Smooth muscle cell of the umbilical artery (primary cell): ENCODE measurements around the gene LILRA1. TPM values are rescaled to one million over a fixed set of nuclear protein-coding genes. Genes with fewer than 3 reads are reported as not detected.

Experiments used
- total RNA-seq: library from RNA; depleted of rRNA; stranded (reverse); fragments of >200 nt; gene quantifications from 2 replicates; pipeline ENCODE4 v1.2.3, GENCODE V29; 2014

Gene LILRA1
- not detected in 2 replicates for total RNA-seq

GRCh38 chr19:54593445-54593844 is at the start of gene LILRA1:
LILRA1 (plus strand) TSS chr19:54593632; CDS start chr19:54594245, 613 bp downstream.

DNA sequence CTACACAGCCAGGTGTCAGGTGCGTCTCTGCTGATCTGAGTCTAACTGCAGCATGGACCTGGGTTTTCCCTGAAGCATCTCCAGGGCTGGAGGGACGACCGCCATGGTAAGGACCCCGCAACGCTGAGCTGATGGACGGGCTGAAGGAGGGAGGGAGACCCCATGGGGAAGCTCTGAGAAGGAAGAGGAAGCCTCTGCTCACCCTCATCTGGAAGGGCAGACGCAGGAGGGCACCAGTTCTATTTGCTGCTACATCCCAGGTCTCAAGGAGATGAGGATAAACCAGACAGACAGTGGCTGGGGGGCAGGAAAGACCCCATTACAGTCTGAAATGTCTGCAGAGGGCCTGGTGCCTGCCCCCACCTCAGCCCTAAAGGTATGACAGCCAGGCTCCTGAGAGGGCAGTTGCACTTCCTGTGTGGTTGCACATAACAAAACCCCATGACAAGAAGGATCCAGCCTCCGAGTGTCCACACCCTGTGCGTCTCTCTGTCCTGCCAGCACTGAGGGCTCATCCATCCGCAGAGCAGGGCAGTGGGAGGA is 20.0 kb upstream of the LILRA1 start, which contains the start of gene LILRA2:
LILRA2 (plus strand) TSS at position 461 of the 543 bp plus-strand sequence. CDS start 89 bp downstream, outside the sequence.

DNA sequence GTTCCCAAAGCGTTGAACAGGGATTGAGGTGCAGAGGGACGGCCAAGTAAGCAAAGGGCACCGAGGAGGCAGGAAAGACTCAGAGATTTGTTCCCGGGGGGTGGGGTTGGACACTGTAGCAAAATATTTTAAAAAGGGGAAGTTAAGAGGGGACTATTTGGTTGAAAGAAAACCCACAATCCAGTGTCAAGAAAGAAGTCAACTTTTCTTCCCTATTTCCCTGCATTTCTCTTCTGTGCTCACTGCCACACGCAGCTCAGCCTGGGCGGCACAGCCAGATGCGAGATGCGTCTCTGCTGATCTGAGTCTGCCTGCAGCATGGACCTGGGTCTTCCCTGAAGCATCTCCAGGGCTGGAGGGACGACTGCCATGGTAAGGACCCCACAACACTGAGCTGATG is 36.8 kb downstream of the LILRA1 start, which contains the start of gene LILRB1:
LILRB1 (plus strand) TSS at position 223 of the 400 bp plus-strand sequence. CDS start 590 bp downstream, outside the sequence.

Other genes with a start within 250 kb of the LILRA1 start
- gene LAIR1, start 228.7 kb upstream of the LILRA1 start, total RNA-seq, result not detected in 2 replicates
- gene TTYH1, start 178.2 kb upstream of the LILRA1 start, total RNA-seq, result not detected in 2 replicates
- 42.2 and 107 TPM in 2 replicates for gene LENG8, start 144.4 kb upstream of the LILRA1 start, total RNA-seq
- 7.3 and 9.8 TPM in 2 replicates for gene LENG9, start 129.9 kb upstream of the LILRA1 start, total RNA-seq
- 7.8 and 11.3 TPM in 2 replicates for gene CDC42EP5, start 120.3 kb upstream of the LILRA1 start, total RNA-seq
- not detected in 2 replicates for gene LAIR2, start 90.8 kb upstream of the LILRA1 start, total RNA-seq
- not detected in 2 replicates for gene LILRA2, start 19.8 kb upstream of the LILRA1 start, total RNA-seq
- gene LILRB1, start 36.9 kb downstream of the LILRA1 start, total RNA-seq, result not detected in 2 replicates
- gene LILRB4, start 69.4 kb downstream of the LILRA1 start, total RNA-seq, result not detected in 2 replicates
- gene KIR3DL3, start 130.8 kb downstream of the LILRA1 start, total RNA-seq, result not detected in 2 replicates
- not detected in 2 replicates for gene KIR2DL3, start 144.9 kb downstream of the LILRA1 start, total RNA-seq
- not detected in 2 replicates for gene KIR2DL1, start 176.2 kb downstream of the LILRA1 start, total RNA-seq
- not detected in 2 replicates for gene KIR2DL4, start 210.0 kb downstream of the LILRA1 start, total RNA-seq
- not detected in 2 replicates for gene KIR3DL1, start 222.8 kb downstream of the LILRA1 start, total RNA-seq
- not detected in 2 replicates for gene KIR2DS4, start 239.0 kb downstream of the LILRA1 start, total RNA-seq